ENCODE data around the gene PTPRE. TPM values are rescaled to one million over a fixed set of nuclear protein-coding genes. Genes with fewer than 3 reads are reported as not detected.

PTPRE gene
- total and polyA plus RNA-seq, 7 donors: 0.48 to 4.5 (median 2.7) TPM

DNA sequence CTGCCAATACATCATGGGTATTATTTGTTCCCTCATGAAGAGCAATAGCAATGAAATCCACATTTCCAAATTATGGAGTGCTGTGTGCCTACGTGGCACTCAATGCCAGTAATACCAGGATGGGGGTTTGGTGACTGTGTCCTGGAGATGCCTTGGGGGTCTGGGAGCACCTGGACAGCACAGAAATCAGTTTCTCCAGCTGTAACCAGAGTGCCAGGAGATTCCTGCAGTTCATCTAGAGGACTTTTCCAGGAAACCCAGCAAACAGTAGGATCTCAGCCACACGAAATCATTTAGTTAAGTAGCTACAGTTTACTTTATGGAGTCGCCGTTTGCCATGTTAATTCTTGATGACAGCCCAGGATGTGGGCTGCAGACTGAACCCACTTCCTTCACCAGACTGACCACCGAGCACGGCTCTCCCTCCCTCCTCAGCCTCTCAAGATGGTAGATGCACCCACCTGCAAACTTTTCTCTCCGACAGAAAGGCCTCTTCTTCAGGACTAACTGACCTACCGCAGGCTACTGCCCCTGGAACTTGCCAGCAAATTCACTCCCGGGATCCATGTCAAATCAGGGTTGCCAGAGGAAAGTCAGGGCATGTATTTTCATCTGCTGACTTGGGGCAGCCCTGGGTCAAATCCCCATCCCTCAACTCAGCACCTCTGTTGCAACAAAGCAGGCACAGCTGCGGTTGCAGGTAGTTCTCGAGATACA is 189.0 kb downstream of the PTPRE start:
- Histone ChIP-seq H3K9me3 (no peaks in the 10 kb centered on the region), H3K27me3 (ENCODE audit: insufficient read depth in 3 of 3, low read length in 2 of 3) (peaks cover 0 to 2% (median 0%) of the 10 kb centered on the region in 3 donors), H3K27ac (no peak overlapping the region), H3K36me3 (ENCODE audit: insufficient read depth in 1 of 2, low read depth in 1 of 2) (no peaks in the 10 kb centered on the region), H3K4me1 (no peaks in the 10 kb centered on the region), H3K4me3 (no peak overlapping the region)
- 70 to 75% (median 74%) methylated on average over 11 of the region's 11 CpGs for WGBS, 3 donors
- DNase-seq (no peak), ATAC-seq (no peak)
- intact Hi-C loops (cut with DNase I): no loop called here
- TF ChIP-seq, protein P1, sequence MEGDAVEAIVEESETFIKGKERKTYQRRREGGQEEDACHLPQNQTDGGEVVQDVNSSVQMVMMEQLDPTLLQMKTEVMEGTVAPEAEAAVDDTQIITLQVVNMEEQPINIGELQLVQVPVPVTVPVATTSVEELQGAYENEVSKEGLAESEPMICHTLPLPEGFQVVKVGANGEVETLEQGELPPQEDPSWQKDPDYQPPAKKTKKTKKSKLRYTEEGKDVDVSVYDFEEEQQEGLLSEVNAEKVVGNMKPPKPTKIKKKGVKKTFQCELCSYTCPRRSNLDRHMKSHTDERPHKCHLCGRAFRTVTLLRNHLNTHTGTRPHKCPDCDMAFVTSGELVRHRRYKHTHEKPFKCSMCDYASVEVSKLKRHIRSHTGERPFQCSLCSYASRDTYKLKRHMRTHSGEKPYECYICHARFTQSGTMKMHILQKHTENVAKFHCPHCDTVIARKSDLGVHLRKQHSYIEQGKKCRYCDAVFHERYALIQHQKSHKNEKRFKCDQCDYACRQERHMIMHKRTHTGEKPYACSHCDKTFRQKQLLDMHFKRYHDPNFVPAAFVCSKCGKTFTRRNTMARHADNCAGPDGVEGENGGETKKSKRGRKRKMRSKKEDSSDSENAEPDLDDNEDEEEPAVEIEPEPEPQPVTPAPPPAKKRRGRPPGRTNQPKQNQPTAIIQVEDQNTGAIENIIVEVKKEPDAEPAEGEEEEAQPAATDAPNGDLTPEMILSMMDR (IDR thresholded peaks at IDR 0.05): no peak

DNA sequence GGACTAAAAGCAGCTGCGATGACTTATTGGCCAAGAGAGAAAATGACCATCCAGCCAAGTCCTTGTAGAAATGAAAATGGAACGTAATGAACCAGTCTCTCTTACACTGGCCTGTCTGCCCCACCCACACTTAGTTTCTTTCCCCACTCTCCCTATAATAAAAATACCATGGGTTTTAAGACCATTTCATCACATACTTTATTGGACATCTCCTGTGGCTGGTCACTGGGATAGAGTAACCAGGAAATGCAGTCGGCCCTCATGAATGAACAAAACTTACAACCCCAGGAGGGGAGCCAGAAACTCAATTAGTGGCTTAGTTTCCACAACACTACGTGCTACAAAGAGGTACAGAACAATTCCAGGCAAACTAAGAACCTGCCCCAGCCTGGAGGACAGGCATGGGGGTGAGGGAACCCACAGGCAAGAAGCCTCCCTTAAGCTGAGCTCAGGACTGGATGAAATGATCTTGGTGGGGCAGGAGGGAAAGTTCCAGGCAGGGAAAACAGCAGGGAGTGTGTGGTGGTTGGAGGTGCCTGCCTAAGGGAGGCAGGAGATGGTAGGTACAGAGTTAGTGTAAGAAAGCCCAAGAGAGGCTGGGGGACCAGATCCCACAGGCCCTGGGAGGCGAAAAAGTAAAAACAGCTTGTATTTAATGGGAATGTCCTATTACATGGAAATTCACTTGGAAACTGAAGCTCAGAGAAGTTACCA is 189.7 kb downstream of the PTPRE start:
- H3K36me3 ChIP-seq (ENCODE audit: insufficient read depth in 1 of 2, low read depth in 1 of 2): no peaks in the 10 kb centered on the region
- TF ChIP-seq, protein P1 (IDR thresholded peaks at IDR 0.05): no peak
- H3K4me3 ChIP-seq: no peak overlapping the region
- peaks cover 0 to 2% (median 0%) of the 10 kb centered on the region in 3 donors for H3K27me3 ChIP-seq (ENCODE audit: insufficient read depth in 3 of 3, low read length in 2 of 3)
- H3K4me1 ChIP-seq: no peaks in the 10 kb centered on the region
- WGBS, 3 donors: 58 to 77% (median 64%) methylated on average over 5 of the region's 5 CpGs
- DNase-seq (no peak), ATAC-seq (no peak)
- no peak overlapping the region for H3K27ac ChIP-seq
- no peaks in the 10 kb centered on the region for H3K9me3 ChIP-seq
- intact Hi-C loops (cut with DNase I): no loop called here

DNA sequence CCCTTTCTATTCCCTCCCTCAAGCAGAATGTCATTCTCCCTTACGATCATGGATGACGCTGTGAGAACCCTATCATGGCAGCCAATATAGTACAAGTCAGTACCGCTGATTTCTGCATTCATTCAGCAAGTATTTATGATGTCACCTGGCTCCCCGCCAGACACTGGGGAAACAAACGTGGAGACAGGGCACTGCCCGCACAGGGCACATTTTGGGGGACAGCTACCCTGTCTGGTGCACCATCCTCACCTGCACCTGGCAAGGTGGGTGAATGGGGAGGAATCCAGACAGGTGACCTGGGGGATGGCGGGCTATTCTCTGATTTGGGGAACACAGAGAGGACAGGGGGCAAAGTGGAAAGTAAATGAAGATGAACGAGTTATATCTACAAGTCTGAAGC is 190.9 kb downstream of the PTPRE start:
- Histone ChIP-seq H3K4me1 (no peaks in the 10 kb centered on the region), H3K27ac (no peak overlapping the region), H3K4me3 (no peak overlapping the region), H3K9me3 (no peaks in the 10 kb centered on the region), H3K36me3 (ENCODE audit: insufficient read depth in 1 of 2, low read depth in 1 of 2) (no peaks in the 10 kb centered on the region), H3K27me3 (ENCODE audit: insufficient read depth in 3 of 3, low read length in 2 of 3) (no peaks in the 10 kb centered on the region)
- intact Hi-C loops (cut with DNase I): no loop called here
- no peak for ATAC-seq
- no peak for DNase-seq
- TF ChIP-seq, protein P1 (IDR thresholded peaks at IDR 0.05): no peak
- 76 to 79% (median 79%) methylated on average over 8 of the region's 8 CpGs for WGBS, 3 donors

DNA sequence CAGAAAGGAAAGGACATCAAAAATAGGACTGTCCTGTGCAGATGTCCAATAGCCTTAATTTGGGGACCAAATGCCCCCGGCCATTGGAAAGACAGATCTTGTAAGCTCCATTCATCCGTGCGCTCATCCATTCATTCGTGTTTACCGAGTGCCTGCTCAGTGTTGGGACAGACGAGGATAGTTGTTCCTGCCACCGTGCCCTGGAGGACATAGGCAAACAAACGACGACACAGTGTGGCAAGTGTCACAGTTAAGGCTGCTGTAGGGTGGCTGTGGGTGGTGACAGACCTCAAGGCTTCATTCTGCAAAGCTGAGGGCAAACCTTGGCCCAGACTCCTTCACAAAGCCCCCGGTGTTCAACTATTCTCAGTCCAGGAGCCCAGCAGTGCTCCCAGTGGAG is 191.7 kb downstream of the PTPRE start:
- Histone ChIP-seq H3K27me3 (ENCODE audit: insufficient read depth in 3 of 3, low read length in 2 of 3) (no peaks in the 10 kb centered on the region), H3K9me3 (no peaks in the 10 kb centered on the region), H3K4me1 (no peaks in the 10 kb centered on the region), H3K27ac (no peak overlapping the region), H3K4me3 (no peak overlapping the region), H3K36me3 (ENCODE audit: insufficient read depth in 1 of 2, low read depth in 1 of 2) (no peaks in the 10 kb centered on the region)
- DNase-seq (no peak), ATAC-seq (no peak)
- 91 to 94% (median 94%) methylated on average over 10 of the region's 10 CpGs for WGBS, 3 donors
- intact Hi-C loops (cut with DNase I): no loop called here
- TF ChIP-seq, protein P1 (IDR thresholded peaks at IDR 0.05): no peak
